ENCODE results near the gene PDE3B. TPM values are rescaled to one million over a fixed set of nuclear protein-coding genes. Genes with fewer than 3 reads are reported as not detected.

Gene PDE3B
- total and polyA plus RNA-seq, 2 of the 8 experiments (the other 6 are each of a cell fraction or from before 2014, with no cell fraction given) = 2.7 to 10.9 TPM

DNA sequence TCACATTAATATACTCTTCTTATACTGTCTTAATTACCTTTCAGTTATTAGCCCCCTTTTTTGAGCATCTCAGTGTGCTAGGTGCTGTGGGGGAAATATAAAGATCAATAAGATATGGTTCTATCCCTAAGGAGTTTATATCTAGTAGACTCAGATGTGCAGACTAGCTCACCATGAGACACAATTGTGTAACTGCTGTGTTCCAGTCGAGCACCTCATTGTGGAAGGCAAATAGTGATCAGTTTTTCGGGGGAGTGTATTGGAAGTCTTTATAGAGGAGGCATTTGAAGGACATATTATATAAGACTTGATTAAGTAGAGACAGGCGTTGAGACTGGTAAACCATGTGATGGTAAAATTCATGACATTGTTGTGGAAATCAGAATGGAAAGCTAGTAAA is 11.8 kb downstream of the PDE3B start (continued):
- TF ChIP-seq, protein P1, sequence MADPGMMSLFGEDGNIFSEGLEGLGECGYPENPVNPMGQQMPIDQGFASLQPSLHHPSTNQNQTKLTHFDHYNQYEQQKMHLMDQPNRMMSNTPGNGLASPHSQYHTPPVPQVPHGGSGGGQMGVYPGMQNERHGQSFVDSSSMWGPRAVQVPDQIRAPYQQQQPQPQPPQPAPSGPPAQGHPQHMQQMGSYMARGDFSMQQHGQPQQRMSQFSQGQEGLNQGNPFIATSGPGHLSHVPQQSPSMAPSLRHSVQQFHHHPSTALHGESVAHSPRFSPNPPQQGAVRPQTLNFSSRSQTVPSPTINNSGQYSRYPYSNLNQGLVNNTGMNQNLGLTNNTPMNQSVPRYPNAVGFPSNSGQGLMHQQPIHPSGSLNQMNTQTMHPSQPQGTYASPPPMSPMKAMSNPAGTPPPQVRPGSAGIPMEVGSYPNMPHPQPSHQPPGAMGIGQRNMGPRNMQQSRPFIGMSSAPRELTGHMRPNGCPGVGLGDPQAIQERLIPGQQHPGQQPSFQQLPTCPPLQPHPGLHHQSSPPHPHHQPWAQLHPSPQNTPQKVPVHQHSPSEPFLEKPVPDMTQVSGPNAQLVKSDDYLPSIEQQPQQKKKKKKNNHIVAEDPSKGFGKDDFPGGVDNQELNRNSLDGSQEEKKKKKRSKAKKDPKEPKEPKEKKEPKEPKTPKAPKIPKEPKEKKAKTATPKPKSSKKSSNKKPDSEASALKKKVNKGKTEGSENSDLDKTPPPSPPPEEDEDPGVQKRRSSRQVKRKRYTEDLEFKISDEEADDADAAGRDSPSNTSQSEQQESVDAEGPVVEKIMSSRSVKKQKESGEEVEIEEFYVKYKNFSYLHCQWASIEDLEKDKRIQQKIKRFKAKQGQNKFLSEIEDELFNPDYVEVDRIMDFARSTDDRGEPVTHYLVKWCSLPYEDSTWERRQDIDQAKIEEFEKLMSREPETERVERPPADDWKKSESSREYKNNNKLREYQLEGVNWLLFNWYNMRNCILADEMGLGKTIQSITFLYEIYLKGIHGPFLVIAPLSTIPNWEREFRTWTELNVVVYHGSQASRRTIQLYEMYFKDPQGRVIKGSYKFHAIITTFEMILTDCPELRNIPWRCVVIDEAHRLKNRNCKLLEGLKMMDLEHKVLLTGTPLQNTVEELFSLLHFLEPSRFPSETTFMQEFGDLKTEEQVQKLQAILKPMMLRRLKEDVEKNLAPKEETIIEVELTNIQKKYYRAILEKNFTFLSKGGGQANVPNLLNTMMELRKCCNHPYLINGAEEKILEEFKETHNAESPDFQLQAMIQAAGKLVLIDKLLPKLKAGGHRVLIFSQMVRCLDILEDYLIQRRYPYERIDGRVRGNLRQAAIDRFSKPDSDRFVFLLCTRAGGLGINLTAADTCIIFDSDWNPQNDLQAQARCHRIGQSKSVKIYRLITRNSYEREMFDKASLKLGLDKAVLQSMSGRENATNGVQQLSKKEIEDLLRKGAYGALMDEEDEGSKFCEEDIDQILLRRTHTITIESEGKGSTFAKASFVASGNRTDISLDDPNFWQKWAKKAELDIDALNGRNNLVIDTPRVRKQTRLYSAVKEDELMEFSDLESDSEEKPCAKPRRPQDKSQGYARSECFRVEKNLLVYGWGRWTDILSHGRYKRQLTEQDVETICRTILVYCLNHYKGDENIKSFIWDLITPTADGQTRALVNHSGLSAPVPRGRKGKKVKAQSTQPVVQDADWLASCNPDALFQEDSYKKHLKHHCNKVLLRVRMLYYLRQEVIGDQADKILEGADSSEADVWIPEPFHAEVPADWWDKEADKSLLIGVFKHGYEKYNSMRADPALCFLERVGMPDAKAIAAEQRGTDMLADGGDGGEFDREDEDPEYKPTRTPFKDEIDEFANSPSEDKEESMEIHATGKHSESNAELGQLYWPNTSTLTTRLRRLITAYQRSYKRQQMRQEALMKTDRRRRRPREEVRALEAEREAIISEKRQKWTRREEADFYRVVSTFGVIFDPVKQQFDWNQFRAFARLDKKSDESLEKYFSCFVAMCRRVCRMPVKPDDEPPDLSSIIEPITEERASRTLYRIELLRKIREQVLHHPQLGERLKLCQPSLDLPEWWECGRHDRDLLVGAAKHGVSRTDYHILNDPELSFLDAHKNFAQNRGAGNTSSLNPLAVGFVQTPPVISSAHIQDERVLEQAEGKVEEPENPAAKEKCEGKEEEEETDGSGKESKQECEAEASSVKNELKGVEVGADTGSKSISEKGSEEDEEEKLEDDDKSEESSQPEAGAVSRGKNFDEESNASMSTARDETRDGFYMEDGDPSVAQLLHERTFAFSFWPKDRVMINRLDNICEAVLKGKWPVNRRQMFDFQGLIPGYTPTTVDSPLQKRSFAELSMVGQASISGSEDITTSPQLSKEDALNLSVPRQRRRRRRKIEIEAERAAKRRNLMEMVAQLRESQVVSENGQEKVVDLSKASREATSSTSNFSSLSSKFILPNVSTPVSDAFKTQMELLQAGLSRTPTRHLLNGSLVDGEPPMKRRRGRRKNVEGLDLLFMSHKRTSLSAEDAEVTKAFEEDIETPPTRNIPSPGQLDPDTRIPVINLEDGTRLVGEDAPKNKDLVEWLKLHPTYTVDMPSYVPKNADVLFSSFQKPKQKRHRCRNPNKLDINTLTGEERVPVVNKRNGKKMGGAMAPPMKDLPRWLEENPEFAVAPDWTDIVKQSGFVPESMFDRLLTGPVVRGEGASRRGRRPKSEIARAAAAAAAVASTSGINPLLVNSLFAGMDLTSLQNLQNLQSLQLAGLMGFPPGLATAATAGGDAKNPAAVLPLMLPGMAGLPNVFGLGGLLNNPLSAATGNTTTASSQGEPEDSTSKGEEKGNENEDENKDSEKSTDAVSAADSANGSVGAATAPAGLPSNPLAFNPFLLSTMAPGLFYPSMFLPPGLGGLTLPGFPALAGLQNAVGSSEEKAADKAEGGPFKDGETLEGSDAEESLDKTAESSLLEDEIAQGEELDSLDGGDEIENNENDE (IDR thresholded peaks at IDR 0.05; ENCODE audit: insufficient replicate concordance, low read length) = no peak
- no peak for TF ChIP-seq CTBP2 (IDR thresholded peaks at IDR 0.05; ENCODE audit: borderline replicate concordance, insufficient read depth, insufficient read length, low read length)

Data from H1 (cell line).